Embryonic facial prominence (tissue), 1 donor: Measurements from ENCODE around the gene RFXANK.
A peak's percentile ranks its signal among the peaks of the same experiment; 100 is the strongest.
"Not testable (repeated sequence)": the region's sequence is repeated elsewhere in the genome, so short reads cannot be mapped to it uniquely, and the experiment has no call there.

Source experiments
- DNase-seq: peaks from one replicate; pipeline ENCODE4 v3.0.0-alpha.2; 2016; ENCODE audit errors: extremely low spot score

The RFXANK gene

DNA sequence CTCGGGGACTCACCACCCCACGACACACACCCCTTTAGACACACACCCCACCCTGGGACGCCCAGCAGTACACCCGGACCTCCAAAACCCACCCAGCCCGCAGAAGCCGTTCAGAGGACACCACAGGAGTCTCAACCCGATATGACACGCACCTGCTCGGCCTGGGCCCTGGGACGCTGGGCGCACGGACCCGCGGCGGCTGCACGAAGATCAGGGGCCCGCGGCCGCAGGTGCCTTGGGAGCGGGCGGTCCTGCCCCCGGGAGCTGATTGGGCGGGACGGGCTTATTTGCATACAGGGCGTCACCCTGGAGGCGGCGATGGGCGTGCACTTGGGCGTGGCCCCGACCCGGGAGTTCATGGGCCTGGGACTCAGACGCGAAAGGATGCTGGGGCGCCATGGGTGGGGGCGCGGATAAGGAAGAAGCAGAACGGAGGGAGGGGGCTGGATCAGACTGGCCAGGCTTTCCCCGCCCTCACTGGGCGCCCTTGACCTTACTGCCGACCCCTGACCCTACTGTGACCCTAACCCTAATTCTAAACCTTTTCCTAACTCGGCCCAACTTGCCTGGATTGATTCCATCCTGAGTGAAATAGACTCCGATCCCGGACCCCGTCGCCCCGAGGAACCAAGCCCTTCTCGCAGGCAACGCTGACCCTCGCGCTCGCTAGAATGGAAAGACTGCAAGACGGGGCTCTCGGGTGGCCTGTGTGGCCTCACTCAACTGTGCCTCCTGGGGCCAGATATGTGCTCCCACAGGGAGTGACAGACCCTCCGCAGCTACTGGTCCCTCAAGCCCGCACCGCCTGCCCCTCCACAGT is 21.8 kb upstream of the RFXANK start, which contains the start of gene MEF2B:
MEF2B (minus strand) TSS at position 211 of the 820 bp plus-strand sequence. CDS start 19,528 bp downstream, outside the sequence.
- DNase-seq: no peak

DNA sequence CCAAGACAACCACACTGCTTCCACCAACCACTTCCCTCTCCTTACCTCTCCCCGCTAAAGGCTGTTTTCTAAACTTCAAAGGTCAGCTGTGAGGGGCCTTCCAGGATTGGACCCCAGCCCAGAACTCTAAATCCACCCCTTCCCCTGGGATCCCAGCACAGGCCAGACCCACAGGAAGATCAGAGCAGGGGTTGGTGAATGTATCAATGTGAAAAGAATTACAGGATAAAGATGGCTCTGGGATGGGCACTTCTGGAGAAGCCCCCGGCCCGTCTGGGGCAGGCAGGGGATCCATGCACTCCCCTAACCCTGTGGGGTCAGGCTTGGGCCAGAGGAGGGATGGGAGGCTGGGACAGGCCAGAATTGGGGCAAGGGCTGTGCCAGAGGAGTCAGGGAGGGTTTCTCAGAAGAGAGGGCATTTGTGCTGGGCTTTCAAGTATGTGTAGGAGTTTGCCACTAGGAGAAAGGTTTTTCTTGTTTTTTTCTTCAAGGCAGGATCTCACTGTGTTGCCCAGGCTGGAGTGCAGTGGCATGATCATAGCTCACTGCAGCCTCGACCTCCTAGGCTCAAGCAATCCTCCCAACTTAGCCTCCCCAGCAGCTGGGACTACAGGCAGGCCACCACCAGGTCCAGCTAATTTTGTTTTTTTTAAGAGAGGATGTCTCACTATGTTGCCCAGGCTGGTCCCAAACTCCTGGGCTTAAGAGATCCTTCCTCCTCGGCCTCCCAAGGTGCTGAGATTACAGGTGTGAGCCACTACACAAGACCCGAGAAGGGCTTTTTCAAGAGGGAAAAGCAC is 21.0 kb upstream of the RFXANK start:
- no peak for DNase-seq

DNA sequence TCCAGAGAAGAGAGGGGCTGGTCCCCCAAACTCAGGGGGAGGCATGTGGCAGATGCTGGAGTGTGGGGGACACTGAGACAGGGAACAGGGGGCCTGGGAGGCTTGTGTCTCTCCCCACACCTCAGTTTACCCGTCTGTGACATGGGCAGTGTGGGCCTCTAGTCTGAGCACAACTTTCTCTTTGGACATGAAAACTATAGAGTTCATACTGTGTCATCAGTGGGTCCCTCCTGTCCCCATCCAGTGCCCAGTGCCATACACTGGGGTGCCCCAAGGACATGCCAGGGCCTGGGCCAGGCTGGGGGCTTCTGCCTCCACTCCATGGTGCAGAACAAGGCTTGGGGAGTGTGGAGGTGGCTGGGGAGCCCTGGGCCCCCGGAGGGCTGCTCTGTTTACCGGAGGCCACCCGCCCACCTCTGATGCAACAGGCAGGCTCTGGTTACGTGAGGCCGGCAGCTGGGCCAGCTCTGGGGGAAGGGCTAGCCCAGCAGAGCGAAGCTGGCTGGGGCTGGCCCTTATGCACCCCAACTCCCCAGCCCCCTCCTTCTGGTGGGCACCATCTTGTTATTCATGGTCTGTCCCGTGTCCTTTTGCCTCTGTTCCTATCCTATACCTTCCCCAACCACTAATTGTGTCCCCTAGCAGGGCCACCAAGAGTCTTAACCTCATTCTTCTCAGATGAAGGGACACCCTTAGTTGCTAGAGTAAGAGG is 20.1 kb upstream of the RFXANK start:
- no peak for DNase-seq

DNA sequence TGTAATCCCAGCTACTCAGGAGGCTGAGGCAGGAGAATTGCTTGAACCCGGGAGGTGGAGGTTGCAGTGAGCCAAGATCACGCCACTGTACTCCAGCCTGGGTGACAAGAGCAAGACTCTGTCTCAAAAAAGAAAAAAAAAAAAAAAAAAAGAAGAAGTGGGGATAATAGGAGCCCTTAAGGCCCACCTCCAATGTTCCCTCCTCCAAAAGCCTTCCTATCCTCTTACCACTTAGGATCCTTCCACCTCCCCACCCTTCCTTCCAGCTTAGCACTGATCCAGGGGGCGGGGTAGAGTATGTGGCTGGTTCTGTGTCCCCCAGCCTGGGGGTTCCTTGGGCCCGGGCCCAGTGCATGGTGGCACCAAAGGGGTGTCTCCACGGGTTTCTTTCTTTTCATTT is 18.8 kb upstream of the RFXANK start:
- DNase-seq: not testable (repeated sequence)

DNA sequence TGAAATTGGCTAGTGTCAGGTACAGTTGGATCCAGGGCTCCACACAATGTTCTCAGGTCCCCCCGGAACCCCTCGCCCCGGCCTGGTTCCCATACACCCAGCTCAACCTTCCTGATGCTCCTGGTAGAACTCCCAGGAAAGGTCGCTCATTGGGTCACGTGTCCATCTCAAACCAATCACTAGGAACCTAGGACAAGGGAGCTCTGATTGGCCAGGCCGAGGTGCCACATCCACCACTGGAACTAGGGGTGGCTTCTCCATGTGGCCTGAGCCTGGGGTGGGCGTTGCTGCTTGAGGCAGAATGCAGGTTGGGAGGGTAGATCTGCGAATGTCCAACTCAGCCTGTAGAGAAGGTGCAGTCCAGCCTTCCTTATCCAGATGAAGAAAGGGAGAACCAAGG is 15.1 kb upstream of the RFXANK start:
- DNase-seq: no peak

DNA sequence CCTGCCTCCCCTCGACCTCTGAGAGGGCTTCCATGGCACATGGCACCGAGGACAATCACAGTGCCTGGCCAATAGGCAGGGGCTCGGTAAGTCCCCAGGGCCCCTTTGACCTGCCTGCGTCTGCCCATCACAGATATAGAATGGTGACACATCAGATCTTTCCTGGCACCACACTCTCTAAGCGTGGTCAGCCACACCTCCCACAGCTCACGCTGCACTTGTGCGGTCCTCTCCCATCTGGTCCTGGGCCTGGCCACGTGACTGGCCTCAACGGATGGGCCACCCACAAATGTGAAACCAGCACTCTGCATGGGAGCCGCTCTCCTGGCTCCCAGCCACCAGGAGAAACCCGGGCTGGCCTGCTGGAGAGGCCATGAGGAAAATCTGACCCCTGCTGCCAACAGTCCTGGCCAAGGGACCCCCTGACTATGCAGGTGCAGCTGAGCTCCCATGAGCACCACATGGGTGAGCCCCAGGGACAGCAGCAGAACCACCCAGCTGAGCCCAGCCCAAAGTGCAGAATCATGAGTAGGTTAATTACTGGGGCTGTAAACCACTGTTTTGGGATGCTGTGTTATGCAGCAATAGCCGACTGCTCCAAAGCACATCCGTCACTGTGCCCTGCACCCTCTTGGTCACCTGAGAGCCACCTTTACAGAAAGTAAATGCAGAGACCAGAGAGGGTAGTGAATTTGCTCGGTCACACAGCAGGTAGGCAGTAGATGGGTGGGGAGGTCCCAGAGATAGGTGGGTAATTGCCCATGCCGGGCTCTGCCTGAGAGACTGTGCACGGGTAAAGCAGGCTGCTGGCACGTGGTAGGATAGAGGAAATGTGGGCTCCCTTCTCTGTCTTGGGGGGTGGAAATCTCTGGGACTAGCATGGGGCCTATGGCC is 12.3 kb upstream of the RFXANK start:
- DNase-seq: no peak

DNA sequence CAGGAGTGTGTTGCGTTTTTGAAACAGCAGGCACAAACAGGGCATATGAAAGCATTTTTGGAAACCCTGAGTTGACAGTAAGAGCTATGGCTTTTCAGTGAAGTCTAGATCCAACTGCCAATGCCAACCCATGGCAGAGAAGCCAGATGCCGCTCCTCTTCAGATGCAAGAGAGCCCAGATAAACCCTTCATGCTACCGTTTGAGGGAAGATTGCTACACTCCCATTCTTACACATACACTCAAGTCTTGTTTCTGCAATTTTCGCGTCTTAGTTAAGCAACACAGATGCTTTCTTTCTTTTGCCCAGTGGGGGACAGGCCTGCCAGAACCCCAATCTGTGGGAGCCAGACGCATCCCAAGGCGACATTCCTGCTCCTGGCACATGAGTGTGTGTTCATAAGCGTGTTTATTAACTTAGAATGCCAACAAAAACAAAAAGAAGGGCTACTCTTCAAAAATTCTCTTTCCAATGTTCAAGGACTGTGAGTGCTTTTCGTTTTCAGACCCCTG is 10.5 kb upstream of the RFXANK start:
- no peak for DNase-seq

DNA sequence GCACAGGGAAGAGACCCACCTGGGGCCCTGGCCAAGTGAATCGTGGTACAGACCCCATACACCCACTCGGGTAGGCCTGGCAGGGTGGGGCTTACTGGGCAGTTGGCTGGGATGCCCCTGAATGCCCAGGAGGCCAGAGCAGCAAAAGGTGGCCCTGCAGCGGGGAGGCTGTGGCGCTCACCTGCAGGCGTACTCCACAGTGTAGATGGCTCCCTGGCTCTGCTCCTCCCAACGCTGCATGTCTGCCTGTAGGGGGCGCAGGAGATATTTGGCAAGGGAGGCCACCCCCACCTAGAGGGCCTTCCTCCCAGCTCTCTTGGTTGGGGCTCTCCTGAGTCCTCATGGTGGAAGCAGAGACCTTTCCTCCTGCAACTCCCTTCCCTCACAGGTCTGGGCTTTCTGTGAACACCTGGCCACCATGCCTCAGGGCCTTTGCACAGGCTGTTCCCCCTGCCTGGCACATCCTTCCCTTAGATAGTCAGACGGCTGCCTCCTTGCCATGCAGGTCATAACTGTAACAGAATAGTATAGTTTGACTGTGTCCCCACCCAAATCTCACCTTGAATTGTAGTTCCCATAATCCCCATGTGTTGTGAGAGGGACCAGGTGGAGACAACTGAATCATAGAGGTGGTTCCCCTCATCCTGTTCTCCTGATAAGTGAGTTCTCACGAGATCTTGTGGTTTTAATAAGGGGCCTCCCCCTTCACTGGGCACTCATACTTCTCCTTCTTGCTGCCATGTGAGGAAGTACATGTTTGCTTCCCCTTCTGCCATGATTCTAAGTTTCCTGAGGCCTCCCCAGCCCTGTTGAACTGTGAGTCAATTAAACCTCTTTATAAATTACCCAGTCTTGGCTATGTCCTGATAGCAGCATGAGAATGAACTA is 6.0 kb upstream of the RFXANK start:
- no peak for DNase-seq

DNA sequence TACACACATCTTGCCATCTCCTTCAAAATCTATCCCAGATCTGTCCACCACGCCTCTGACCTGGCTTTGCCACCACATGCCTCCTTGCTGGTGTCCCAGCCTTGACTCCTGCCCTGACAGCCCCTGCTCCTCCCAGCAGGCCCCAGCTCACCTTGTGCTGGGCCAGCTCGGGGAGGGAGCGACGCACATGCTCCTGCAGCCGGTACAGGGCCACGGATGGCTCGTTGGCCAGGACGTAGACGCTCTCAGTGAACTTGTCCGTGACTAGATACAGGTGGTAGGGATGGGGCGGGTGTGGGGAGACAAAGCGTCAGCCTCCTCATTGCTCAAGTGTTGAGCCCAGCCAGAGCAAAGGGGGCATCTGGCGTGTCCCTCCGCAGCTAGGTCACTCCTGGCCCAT is 5.3 kb upstream of the RFXANK start:
- DNase-seq: no peak

DNA sequence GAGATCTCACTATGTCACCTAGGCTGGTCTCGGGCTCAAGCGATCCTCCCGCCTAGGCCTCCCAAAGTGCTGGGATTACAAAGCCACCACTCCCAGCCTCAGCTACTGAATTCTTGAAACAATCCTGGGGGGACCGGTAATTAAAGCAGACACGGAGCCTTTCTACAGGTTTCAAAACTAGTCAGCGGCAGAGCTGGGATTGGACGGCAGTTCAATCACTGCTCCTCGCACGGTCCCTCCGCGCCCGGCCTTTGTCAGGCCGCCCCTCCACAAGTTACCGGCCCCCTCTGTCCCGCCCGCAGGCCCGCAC is 335 bp upstream of the RFXANK start:
- no peak for DNase-seq

DNA sequence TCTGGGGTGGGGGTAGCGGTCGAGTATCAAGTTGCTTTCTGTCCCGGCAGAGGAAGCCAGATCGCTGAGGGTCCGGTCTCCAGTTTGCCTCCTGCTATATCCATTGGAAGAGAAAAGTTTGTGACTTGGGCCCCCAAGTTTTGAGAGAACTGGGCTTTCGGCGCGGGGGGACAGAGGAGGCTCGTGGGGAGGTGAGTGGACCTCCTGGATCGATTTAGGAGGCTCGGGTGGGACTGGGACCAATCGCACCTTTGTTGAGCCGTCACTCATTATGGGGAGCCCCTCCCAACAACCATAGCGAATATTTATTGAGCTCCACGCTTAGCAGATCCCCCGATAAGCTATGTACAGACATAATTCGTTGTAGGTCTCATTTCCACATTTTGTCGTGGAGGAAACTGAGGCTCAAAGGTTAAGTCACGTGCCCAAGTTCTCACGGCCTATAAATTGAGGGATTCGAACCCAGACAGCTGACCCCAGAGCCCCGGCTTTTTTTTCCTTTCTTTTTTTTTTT is 909 bp downstream of the RFXANK start:
- DNase-seq: no peak

DNA sequence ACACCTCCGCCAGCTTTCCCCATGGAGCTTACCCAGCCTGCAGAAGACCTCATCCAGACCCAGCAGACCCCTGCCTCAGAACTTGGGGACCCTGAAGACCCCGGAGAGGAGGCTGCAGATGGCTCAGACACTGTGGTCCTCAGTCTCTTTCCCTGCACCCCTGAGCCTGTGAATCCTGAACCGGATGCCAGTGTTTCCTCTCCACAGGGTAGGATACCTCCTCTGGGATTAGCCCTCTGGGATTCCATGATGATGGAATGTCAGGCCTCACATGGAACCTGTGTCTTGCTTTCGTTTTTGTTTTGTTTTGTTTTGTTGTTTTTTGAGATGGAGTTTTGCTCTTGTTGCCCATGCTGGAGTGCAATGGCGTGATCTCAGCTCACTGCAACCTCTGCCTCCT is 1.9 kb downstream of the RFXANK start:
- DNase-seq: no peak

DNA sequence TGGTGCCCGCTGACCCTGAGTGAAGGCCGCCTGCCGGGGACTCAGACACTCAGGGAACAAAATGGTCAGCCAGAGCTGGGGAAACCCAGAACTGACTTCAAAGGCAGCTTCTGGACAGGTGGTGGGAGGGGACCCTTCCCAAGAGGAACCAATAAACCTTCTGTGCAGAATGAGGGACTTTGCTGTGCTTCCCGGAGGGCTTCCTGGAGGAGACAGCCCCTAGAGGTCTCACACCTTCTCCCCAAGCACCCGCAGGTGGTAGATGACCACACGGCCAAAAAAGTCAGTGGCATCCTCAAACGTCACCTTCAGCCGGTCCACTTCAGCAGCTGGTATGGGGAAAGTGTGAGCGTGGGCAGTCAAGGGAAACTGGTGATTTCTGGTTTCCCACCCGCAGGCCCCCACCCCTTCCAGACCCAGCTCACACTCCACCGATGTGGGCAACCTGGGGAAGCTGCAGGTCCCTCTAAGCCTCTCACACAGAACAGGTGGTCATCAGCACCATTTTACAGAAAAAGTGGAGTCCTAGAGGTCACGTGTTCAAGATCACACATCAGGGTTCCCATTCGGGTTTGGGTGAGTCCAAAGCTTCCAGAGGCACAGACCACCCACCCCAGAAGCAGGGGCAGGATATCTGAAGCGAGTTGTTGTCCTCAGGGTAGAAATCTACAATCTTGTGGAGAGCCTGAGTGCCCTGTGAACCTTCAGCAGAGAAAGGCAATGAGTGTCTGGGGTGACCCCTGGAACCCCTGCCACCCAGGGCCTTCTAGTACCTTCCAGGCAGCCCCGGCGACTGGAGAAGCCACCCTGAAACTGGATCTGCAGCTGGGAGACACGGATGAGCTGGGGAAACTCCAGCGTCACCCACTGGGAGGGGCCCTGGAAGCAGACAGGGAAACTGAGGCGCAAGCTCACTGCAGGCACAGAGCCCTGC is 9.9 kb downstream of the RFXANK start:
- DNase-seq: no peak

DNA sequence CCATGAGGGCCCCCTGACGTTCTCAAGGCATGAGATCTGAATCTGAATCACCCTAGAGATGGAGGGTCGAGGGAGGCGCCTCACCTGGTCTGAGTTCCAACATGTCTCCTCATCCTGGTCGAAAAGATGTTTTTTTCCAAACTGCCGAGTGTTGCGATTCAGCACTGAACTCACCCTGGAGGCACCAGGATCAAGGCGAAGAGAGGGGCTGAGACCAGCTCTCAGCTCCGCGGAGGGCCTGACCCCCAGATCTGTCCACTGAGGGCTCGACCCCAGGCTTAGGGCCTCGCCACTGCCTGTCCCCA is 10.6 kb downstream of the RFXANK start:
- no peak for DNase-seq

DNA sequence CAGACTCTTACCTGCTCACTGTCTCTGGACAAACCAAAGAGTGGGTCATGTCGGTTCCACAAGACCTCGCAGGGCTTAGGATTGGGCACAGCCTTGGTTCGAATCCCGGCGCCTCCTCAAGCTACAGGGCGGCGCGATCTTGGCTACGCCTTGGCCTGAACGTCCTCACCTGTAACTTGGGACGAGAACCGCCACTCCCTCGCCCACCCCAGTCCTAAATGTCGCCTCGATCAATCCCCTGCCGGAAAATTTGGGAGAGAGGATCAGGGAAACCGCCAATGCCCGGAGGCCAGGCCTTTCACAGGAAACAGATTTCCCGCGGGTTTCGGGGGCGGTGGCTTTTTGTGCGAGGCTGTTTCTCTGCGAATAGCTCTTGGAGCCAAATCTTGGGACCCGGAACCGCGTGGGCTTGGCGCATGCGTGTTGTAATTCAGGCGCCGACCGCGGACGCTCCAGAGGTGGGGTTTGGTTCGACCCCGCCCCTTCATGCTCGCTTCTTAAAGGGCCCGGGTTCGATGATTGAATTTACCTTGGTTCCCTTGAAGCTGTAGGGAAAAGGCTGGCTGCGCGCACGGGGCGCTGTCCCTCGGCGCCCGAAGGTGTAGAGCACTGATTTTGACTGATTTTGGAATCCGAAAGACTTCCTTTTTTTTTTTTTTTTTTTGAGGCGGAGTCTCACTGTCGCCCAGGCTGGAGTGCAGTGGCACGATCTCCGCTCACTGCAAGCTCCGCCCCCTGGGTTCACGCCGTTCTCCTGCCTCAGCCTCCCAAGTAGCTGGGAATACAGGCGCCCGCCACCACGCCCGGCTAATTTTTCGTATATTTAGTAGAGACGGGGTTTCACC is 11.2 kb downstream of the RFXANK start, which contains the start of gene NR2C2AP:
NR2C2AP (minus strand) TSS at position 403 of the 845 bp plus-strand sequence; CDS start at position 49, 354 bp downstream.
- DNase-seq: peak; percentile 64

DNA sequence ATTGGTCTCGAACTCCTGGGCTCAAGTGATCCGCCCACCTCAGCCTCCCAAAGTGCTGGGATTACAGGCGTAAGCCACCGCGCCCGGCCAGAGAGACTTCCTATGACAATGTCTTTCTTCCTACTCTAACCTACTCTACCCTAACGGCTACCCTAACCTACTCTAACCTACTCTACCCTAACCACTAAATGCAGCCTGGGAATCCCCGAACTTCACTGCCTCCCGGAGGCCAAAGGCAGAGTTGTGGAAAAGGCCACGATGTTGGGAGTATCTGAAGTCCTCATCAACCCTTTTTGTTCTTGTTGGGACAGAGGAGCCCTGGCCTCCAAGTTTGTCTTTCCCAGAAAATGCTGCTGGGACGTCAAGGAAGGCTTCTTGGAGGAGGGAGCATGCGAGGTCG is 12.1 kb downstream of the RFXANK start:
- DNase-seq: no peak

DNA sequence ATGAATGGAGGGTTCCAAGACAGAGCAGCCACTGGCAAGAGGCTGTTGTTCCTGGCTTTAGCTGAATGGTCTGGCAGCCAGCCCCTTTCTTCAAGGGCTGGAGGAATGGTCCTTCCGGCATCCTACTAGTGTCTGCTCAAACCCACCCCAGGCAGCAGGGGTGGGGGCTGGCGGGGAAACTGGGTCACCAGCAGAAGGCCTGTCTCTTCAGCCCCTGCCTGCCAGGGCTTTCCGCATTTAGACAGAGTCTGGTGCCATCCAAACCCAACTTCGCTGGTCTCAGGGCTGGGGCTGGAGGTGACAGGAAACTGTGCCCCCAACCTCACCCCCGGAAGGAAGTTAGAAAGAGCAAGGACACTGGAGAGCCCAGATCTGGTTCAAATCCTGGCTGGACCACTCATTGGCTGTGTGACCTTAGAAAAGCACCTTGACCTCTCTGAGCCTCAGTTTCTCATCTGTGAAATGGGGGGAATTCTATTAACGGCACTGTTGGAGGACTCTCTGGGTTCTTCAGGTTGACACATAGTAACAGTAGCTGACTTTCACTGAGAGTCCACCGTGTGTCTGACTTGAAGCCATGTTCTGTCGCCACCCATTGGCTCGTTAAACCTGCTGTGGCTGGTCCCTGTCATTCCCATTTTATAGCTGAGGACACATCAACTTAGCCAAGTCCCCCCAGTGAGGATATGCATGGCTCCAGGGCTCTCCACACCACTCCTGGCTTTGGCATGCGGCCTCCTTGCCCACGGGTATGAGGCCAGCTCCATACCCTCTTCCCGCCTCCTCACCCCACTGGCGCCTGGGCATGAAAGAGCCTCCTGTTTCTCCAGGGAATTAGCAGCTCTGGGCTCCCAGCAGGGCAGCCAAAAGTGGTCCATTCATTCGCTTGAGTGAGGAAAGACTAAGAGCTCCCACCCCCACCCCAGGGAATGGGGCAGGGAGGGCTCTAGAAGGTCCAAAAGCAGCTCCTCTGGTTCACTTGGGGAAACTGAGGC is 13.7 kb downstream of the RFXANK start:
- DNase-seq: no peak
